Measurements from ENCODE around the gene RELB.

Gene RELB

DNA sequence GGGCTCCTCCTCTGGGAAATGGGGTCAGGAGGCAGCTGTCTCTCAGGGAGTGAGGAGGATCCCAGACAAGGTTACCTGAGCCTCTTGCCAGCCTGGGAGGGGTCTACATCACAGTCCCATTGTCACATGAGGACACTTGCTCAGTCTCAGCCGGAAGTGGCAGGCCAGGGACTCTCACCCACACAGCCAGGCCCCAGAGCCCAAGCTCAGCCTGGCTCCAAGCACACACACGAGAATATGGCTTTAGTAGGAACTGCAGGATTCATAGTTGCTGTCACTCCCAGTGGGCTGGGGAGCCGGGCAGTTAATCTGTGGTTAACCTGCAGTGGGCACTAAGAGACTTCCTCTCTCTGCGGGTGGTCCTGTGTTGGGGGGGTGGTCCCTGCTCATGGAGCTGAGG, 15.8 kb upstream of the RELB start:
- TF ChIP-seq RARB (CRISPR knock-in tag; IDR thresholded peaks at IDR 0.05) (no peak), CSDC2 (CRISPR knock-in tag; IDR thresholded peaks at IDR 0.05) (no peak), ESRRG (CRISPR knock-in tag; IDR thresholded peaks at IDR 0.05) (no peak), ZNF565 (CRISPR knock-in tag; conservative IDR thresholded peaks at IDR 0.05; ENCODE audit: low read depth) (no peak), ZNF70 (CRISPR knock-in tag; IDR thresholded peaks at IDR 0.05) (no peak), ZFP30 (CRISPR knock-in tag; IDR thresholded peaks at IDR 0.05) (no peak), ISL1 (CRISPR knock-in tag; IDR thresholded peaks at IDR 0.05) (no peak), ZFP3 (CRISPR knock-in tag; IDR thresholded peaks at IDR 0.05) (no peak), BACH2 (CRISPR knock-in tag; IDR thresholded peaks at IDR 0.05; ENCODE audit: borderline replicate concordance) (no peak), PPARA (CRISPR knock-in tag; IDR thresholded peaks at IDR 0.05; ENCODE audit: borderline replicate concordance) (no peak), OSR1 (CRISPR knock-in tag; IDR thresholded peaks at IDR 0.05) (no peak), TOX (CRISPR knock-in tag; IDR thresholded peaks at IDR 0.05; ENCODE audit: borderline replicate concordance) (no peak), ARNTL (CRISPR knock-in tag; IDR thresholded peaks at IDR 0.05; ENCODE audit: borderline replicate concordance, low read depth) (no peak), GLIS3 (CRISPR knock-in tag; IDR thresholded peaks at IDR 0.05) (no peak)
- TF ChIP-seq, protein P1, sequence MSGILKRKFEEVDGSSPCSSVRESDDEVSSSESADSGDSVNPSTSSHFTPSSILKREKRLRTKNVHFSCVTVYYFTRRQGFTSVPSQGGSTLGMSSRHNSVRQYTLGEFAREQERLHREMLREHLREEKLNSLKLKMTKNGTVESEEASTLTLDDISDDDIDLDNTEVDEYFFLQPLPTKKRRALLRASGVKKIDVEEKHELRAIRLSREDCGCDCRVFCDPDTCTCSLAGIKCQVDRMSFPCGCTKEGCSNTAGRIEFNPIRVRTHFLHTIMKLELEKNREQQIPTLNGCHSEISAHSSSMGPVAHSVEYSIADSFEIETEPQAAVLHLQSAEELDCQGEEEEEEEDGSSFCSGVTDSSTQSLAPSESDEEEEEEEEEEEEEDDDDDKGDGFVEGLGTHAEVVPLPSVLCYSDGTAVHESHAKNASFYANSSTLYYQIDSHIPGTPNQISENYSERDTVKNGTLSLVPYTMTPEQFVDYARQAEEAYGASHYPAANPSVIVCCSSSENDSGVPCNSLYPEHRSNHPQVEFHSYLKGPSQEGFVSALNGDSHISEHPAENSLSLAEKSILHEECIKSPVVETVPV (CRISPR knock-in tag; IDR thresholded peaks at IDR 0.05): no peak
- TF ChIP-seq, protein P2, sequence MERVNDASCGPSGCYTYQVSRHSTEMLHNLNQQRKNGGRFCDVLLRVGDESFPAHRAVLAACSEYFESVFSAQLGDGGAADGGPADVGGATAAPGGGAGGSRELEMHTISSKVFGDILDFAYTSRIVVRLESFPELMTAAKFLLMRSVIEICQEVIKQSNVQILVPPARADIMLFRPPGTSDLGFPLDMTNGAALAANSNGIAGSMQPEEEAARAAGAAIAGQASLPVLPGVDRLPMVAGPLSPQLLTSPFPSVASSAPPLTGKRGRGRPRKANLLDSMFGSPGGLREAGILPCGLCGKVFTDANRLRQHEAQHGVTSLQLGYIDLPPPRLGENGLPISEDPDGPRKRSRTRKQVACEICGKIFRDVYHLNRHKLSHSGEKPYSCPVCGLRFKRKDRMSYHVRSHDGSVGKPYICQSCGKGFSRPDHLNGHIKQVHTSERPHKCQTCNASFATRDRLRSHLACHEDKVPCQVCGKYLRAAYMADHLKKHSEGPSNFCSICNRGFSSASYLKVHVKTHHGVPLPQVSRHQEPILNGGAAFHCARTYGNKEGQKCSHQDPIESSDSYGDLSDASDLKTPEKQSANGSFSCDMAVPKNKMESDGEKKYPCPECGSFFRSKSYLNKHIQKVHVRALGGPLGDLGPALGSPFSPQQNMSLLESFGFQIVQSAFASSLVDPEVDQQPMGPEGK (CRISPR knock-in tag; IDR thresholded peaks at IDR 0.05; ENCODE audit: borderline replicate concordance): no peak
- TF ChIP-seq, protein P3, sequence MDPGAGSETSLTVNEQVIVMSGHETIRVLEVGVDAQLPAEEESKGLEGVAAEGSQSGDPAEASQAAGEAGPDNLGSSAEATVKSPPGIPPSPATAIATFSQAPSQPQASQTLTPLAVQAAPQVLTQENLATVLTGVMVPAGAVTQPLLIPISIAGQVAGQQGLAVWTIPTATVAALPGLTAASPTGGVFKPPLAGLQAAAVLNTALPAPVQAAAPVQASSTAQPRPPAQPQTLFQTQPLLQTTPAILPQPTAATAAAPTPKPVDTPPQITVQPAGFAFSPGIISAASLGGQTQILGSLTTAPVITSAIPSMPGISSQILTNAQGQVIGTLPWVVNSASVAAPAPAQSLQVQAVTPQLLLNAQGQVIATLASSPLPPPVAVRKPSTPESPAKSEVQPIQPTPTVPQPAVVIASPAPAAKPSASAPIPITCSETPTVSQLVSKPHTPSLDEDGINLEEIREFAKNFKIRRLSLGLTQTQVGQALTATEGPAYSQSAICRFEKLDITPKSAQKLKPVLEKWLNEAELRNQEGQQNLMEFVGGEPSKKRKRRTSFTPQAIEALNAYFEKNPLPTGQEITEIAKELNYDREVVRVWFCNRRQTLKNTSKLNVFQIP (CRISPR knock-in tag; IDR thresholded peaks at IDR 0.05; ENCODE audit: borderline replicate concordance, low read depth): no peak
- TF ChIP-seq, protein P4, sequence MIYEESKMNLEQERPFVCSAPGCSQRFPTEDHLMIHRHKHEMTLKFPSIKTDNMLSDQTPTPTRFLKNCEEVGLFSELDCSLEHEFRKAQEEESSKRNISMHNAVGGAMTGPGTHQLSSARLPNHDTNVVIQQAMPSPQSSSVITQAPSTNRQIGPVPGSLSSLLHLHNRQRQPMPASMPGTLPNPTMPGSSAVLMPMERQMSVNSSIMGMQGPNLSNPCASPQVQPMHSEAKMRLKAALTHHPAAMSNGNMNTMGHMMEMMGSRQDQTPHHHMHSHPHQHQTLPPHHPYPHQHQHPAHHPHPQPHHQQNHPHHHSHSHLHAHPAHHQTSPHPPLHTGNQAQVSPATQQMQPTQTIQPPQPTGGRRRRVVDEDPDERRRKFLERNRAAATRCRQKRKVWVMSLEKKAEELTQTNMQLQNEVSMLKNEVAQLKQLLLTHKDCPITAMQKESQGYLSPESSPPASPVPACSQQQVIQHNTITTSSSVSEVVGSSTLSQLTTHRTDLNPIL (CRISPR knock-in tag; IDR thresholded peaks at IDR 0.05; ENCODE audit: low read depth): no peak
- ATAC-seq: no peak

DNA sequence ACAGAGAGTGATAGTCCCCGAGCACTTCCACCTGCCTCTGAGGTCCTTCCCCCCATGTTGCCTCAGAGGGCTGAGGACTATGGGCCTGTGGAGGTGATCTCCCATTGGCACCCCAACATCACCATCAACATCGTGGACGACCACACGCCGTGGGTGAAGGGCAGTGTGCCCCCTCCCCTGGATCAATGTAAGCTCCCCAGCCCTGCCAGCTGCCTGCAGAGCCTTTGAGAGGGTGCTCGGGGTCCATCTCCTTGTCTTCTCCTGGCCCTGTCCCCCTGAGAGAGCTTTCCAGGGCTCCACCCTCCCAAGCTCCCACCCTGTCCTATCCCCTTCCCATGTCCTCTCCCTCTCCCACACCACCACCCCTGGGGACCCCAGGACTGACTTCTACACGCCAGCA, 14.9 kb upstream of the RELB start:
- ATAC-seq: no peak
- TF ChIP-seq RARB (CRISPR knock-in tag; IDR thresholded peaks at IDR 0.05): no peak
- TF ChIP-seq, protein P4 (CRISPR knock-in tag; IDR thresholded peaks at IDR 0.05; ENCODE audit: low read depth): no peak
- TF ChIP-seq BACH2 (CRISPR knock-in tag; IDR thresholded peaks at IDR 0.05; ENCODE audit: borderline replicate concordance): no peak
- no peak for TF ChIP-seq SNAI2 (CRISPR knock-in tag; IDR thresholded peaks at IDR 0.05)
- TF ChIP-seq, protein P3 (CRISPR knock-in tag; IDR thresholded peaks at IDR 0.05; ENCODE audit: borderline replicate concordance, low read depth): no peak
- no peak for TF ChIP-seq ZFP30 (CRISPR knock-in tag; IDR thresholded peaks at IDR 0.05)
- TF ChIP-seq, protein P5, sequence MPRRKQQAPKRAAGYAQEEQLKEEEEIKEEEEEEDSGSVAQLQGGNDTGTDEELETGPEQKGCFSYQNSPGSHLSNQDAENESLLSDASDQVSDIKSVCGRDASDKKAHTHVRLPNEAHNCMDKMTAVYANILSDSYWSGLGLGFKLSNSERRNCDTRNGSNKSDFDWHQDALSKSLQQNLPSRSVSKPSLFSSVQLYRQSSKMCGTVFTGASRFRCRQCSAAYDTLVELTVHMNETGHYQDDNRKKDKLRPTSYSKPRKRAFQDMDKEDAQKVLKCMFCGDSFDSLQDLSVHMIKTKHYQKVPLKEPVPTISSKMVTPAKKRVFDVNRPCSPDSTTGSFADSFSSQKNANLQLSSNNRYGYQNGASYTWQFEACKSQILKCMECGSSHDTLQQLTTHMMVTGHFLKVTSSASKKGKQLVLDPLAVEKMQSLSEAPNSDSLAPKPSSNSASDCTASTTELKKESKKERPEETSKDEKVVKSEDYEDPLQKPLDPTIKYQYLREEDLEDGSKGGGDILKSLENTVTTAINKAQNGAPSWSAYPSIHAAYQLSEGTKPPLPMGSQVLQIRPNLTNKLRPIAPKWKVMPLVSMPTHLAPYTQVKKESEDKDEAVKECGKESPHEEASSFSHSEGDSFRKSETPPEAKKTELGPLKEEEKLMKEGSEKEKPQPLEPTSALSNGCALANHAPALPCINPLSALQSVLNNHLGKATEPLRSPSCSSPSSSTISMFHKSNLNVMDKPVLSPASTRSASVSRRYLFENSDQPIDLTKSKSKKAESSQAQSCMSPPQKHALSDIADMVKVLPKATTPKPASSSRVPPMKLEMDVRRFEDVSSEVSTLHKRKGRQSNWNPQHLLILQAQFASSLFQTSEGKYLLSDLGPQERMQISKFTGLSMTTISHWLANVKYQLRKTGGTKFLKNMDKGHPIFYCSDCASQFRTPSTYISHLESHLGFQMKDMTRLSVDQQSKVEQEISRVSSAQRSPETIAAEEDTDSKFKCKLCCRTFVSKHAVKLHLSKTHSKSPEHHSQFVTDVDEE (CRISPR knock-in tag; IDR thresholded peaks at IDR 0.05): no peak
- TF ChIP-seq, protein P1 (CRISPR knock-in tag; IDR thresholded peaks at IDR 0.05): no peak
- no peak for TF ChIP-seq ZFP3 (CRISPR knock-in tag; IDR thresholded peaks at IDR 0.05)
- TF ChIP-seq, protein P2 (CRISPR knock-in tag; IDR thresholded peaks at IDR 0.05; ENCODE audit: borderline replicate concordance): no peak
- no peak for TF ChIP-seq ZNF8 (CRISPR knock-in tag; IDR thresholded peaks at IDR 0.05)
- TF ChIP-seq PPARA (CRISPR knock-in tag; IDR thresholded peaks at IDR 0.05; ENCODE audit: borderline replicate concordance): no peak
- TF ChIP-seq ARNTL (CRISPR knock-in tag; IDR thresholded peaks at IDR 0.05; ENCODE audit: borderline replicate concordance, low read depth): no peak
- TF ChIP-seq TOX (CRISPR knock-in tag; IDR thresholded peaks at IDR 0.05; ENCODE audit: borderline replicate concordance): no peak
- no peak for TF ChIP-seq TCF4 (CRISPR knock-in tag; IDR thresholded peaks at IDR 0.05; ENCODE audit: borderline replicate concordance)

All from SK-N-SH treated with all-trans-retinoic acid at 6 μM for 48 hours (cell line).